HG03571 (cell line): Measurements from ENCODE around the gene LRIT1.
A peak's percentile ranks its signal among the peaks of the same experiment; 100 is the strongest.

Source experiments
- ATAC-seq: cut with Tn5 transposase; IDR thresholded peaks from one replicate; pipeline ENCODE4 v1.9.1; 2021; ENCODE audit not compliant: unreplicated experiment

The LRIT1 gene

DNA sequence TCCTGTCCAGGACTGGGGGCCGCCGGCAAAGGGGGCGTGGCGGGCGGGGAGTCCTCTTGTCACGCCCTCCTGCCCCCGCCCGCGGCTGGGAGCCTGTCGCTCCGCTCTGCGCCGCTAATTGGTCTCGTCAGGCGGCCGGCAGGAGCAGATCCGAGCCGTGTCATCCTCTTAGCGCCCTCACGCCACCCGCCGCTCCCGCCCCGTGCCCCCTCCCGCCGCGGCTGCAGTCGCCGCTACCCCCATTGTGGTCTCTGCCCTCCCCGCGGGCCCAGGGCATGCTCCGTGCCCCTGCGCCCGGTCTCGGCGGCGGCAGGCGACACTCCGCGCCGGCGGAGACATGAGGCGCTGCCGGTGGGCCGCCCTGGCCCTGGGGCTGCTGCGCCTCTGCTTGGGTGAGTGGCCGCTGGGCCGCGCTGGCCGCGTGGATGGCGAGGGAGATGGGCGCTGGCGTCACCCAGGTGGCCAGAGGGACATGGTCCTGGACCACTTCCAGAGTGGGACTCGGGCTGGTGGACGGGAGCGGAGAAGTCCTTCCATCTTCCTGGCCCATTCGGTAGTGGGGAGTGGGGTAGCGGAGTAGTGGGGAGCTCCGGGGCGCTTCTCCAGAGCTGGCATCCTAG, 46.8 kb downstream of the LRIT1 start, which contains the start of gene CDHR1:
TSS of gene CDHR1 (plus strand) at position 114 of the 620 bp plus-strand sequence. CDS start at position 338, 224 bp downstream.
- peak; percentile 66 for ATAC-seq

- no peak for ATAC-seq
Measured at GRCh38 chr10:84193846-84194423, 47.4 kb downstream of the LRIT1 start.

- ATAC-seq = no peak
Measured at GRCh38 chr10:84193327-84193726, 48.0 kb downstream of the LRIT1 start.

- ATAC-seq = no peak
Measured at GRCh38 chr10:84191106-84191505, 50.2 kb downstream of the LRIT1 start.

- ATAC-seq = no peak
Measured at GRCh38 chr10:84190621-84191020, 50.7 kb downstream of the LRIT1 start.

GRCh38 chr10:84188815-84189214, 52.5 kb downstream of the LRIT1 start:
- ATAC-seq = no peak

DNA sequence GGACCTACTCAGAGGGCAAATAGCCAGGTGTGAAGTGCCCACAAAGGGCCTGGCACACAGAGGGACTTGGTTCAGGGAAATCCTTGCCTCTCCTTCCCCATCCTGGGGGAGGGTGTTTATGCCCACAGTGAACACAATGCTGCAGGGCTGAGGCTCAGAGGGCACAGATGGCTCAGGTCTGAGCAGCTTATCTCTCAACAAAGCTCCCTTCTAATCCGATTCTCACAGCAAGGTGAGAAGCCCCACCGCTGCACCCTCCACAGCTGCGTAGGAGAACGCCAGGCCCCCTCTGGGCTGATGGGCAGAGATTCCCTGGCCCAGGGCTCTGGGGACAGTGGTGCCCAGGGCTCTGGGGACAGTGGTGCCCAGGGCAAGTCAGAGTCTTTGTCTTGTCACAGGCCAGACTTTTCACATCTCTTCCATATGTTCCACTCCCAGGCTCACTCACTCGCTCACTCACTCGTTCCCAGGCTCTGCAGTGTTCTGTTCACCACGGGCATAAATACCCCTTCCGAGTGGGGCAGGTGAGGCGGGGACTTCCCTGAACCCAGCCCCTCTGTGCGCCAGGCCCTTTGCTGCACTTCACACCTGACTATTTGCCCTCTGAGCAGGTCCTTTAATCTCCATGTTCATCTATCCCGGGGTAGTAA, 55.7 kb downstream of the LRIT1 start:
- ATAC-seq = no peak

DNA sequence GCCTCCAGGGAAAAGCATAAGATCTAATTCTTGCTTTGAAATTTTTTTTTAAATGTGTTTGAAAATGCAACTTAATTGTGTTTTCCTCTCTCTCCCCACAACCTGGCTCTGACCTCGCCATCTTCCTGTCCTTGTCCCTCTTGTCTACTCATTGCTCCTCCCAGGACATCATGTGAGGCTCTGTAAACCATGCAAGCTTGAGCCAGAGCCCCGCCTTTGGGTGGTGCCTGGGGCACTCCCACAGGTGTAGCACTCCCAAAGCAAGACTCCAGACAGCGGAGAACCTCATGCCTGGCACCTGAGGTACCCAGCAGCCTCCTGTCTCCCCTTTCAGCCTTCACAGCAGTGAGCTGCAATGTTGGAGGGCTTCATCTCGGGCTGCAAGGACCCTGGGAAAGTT, 56.8 kb downstream of the LRIT1 start:
- no peak for ATAC-seq

- ATAC-seq = no peak
Measured at GRCh38 chr10:84181631-84182030, 59.7 kb downstream of the LRIT1 start.
